GM23248 (cell line): Measurements from ENCODE around the gene MRPS24. TPM values are rescaled to one million over a fixed set of nuclear protein-coding genes. Genes with fewer than 3 reads are reported as not detected.

Experiments
- DNase-seq: peaks from one replicate; pipeline ENCODE4 v3.0.0-alpha.2; 2015
- H2AFZ ChIP-seq: fragments of 200-600 bp; sonication (generic); 2 replicates; pipeline ENCODE4 v1.6.1; 2016; ENCODE audit warnings: antibody characterized with exemption
- H3F3A ChIP-seq: fragments of 200-600 bp; sonication (generic); 2 replicates; pipeline ENCODE4 v1.6.1; 2016; ENCODE audit warnings: mild to moderate bottlenecking, antibody characterized with exemption, mixed run types; ENCODE audit not compliant: insufficient read depth
- H3K27ac ChIP-seq: fragments of 200-600 bp; sonication (generic); 2 replicates; pipeline ENCODE4 v1.5.1; 2016; ENCODE audit warnings: mild to moderate bottlenecking
- H3K27me3 ChIP-seq: fragments of 200-600 bp; sonication (generic); replicated peaks from 2 replicates; pipeline ENCODE4 v1.6.1; 2016; ENCODE audit warnings: mild to moderate bottlenecking; ENCODE audit not compliant: insufficient read depth
- H3K36me3 ChIP-seq: fragments of 200-600 bp; sonication (generic); 2 replicates; pipeline ENCODE4 v1.6.1; 2016; ENCODE audit warnings: low read depth, mild to moderate bottlenecking
- H3K4me1 ChIP-seq: fragments of 200-600 bp; sonication (generic); 2 replicates; pipeline ENCODE4 v1.6.1; 2016; ENCODE audit warnings: mild to moderate bottlenecking; ENCODE audit not compliant: insufficient read depth
- H3K4me2 ChIP-seq: fragments of 200-600 bp; sonication (generic); one replicate; pipeline ENCODE4 v1.6.1; 2016; ENCODE audit warnings: mild to moderate bottlenecking; ENCODE audit not compliant: unreplicated experiment
- H3K4me3 ChIP-seq: fragments of 200-600 bp; sonication (generic); 2 replicates; pipeline ENCODE4 v1.5.1; 2016; ENCODE audit warnings: mild to moderate bottlenecking
- H3K79me2 ChIP-seq: fragments of 200-600 bp; sonication (generic); 2 replicates; pipeline ENCODE4 v1.6.1; 2016; ENCODE audit warnings: mild to moderate bottlenecking; ENCODE audit not compliant: insufficient read depth
- H3K9ac ChIP-seq: fragments of 200-600 bp; sonication (generic); 2 replicates; pipeline ENCODE4 v1.6.1; 2016; ENCODE audit warnings: mild to moderate bottlenecking
- H3K9me2 ChIP-seq: fragments of 200-600 bp; sonication (generic); 2 replicates; pipeline ENCODE4 v1.6.1; 2016; ENCODE audit warnings: mixed run types, mild to moderate bottlenecking, moderate library complexity; ENCODE audit not compliant: insufficient read depth
- H3K9me3 ChIP-seq: fragments of 200-600 bp; sonication (generic); one replicate; pipeline ENCODE4 v1.6.1; 2017; ENCODE audit warnings: low read depth
- H4K20me1 ChIP-seq: fragments of 200-600 bp; sonication (generic); 2 replicates; pipeline ENCODE4 v1.6.0; 2016; ENCODE audit not compliant: insufficient read depth
- EZH2 ChIP-seq: fragments of 200-600 bp; sonication (generic); IDR thresholded peaks from 2 replicates; pipeline ENCODE4 v1.6.1; 2018; ENCODE audit warnings: antibody characterized with exemption, mild to moderate bottlenecking; ENCODE audit not compliant: insufficient read depth, poor library complexity, severe bottlenecking
- EZH2phosphoT487 ChIP-seq: fragments of 200-600 bp; sonication (generic); IDR thresholded peaks from 2 replicates; pipeline ENCODE4 v1.6.1; 2018; ENCODE audit warnings: antibody characterized with exemption, moderate library complexity, mild to moderate bottlenecking, low read depth; ENCODE audit not compliant: insufficient read depth
- WGBS, 2 experiments: methylation state at CpG; one replicate each; pipeline ENCODE4 v1.1.6; 2015 to 2017; ENCODE audit warnings: low lambda C conversion rate in 2 of 2, low coverage in 1 of 2; ENCODE audit errors: missing lambda C conversion rate in 2 of 2; 5-methylcytosine and 5-hydroxymethylcytosine counted together
- in situ Hi-C: fragments of 300-500 bp; cut with MboI; formaldehyde crosslinking; loops from 2 replicates; pipeline ENCODE4 v1.15.0; 2020
- polyA plus RNA-seq: library from polyadenylated mRNA; unstranded; fragments of >200 nt; fragmentation: Nextera tagmentation; extraction: Ambion mirVana; gene quantifications from 2 replicates; pipeline ENCODE4 v1.2.1, GENCODE V29; 2016
- total RNA-seq: library from RNA; depleted of rRNA; stranded (reverse); fragments of >200 nt; shearing (Covaris generic); gene quantifications from 2 replicates; pipeline ENCODE4 v1.2.3, GENCODE V29; 2014

Gene MRPS24
- total and polyA plus RNA-seq, 2 experiments from 2014 or later = 113 to 163 TPM

- H3K9ac ChIP-seq = no peak overlapping the region
- no peak overlapping the region for H2AFZ ChIP-seq
- peaks cover 31% of the 10 kb centered on the region for H3K4me1 ChIP-seq
- peaks cover 33% of the 10 kb centered on the region for H3K36me3 ChIP-seq
- DNase-seq = no peak
- no peak overlapping the region for H3K27ac ChIP-seq
- 0 out of 2 replicates have a peak, but pooled peaks cover 8% of the 10 kb centered on the region for H4K20me1 ChIP-seq
- no peak for TF ChIP-seq EZH2phosphoT487
- no peak for TF ChIP-seq EZH2
- no peak overlapping the region for H3K4me2 ChIP-seq
- peaks cover 30% of the 10 kb centered on the region for H3F3A ChIP-seq
- in situ Hi-C loops = no loop called here
- H3K79me2 ChIP-seq = peaks cover 66% of the 10 kb centered on the region
- no peak overlapping the region for H3K4me3 ChIP-seq
- no peaks in the 10 kb centered on the region for H3K9me2 ChIP-seq
- no peaks in the 10 kb centered on the region for H3K27me3 ChIP-seq
- WGBS, 2 experiments = 95% methylated on average over 4 of the region's 4 CpGs
- no peaks in the 10 kb centered on the region for H3K9me3 ChIP-seq
These were observed 15.3 kb upstream of the MRPS24 start for GRCh38 chr7:43884617-43885016.

- Histone ChIP-seq H3K27ac (no peak overlapping the region), H3K27me3 (no peaks in the 10 kb centered on the region), H3F3A (peaks cover 33% of the 10 kb centered on the region), H3K9me3 (no peaks in the 10 kb centered on the region), H4K20me1 (0 out of 2 replicates have a peak, but pooled peaks cover 7% of the 10 kb centered on the region), H3K4me2 (no peak overlapping the region), H3K9me2 (no peaks in the 10 kb centered on the region), H3K9ac (no peak overlapping the region), H2AFZ (no peak overlapping the region), H3K36me3 (peaks cover 33% of the 10 kb centered on the region), H3K4me1 (peaks cover 31% of the 10 kb centered on the region), H3K4me3 (no peak overlapping the region), H3K79me2 (peaks cover 62% of the 10 kb centered on the region)
- TF ChIP-seq EZH2phosphoT487 (no peak), EZH2 (no peak)
- no peak for DNase-seq
- in situ Hi-C loops = no loop called here
- 84 to 89% methylated on average over 4 of the region's 4 CpGs for WGBS, 2 experiments
These were observed 14.9 kb upstream of the MRPS24 start for GRCh38 chr7:43884209-43884608.

- Histone ChIP-seq H3K9me2 (no peaks in the 10 kb centered on the region), H3K4me2 (no peak overlapping the region), H3K9me3 (no peaks in the 10 kb centered on the region), H3K27ac (peak overlapping the region; percentile 79), H3K4me1 (peaks cover 31% of the 10 kb centered on the region), H3K36me3 (peaks cover 36% of the 10 kb centered on the region), H3K9ac (no peak overlapping the region), H3K79me2 (peaks cover 54% of the 10 kb centered on the region), H3F3A (peaks cover 39% of the 10 kb centered on the region), H2AFZ (no peak overlapping the region), H3K27me3 (no peaks in the 10 kb centered on the region), H3K4me3 (no peak overlapping the region), H4K20me1 (no peaks in the 10 kb centered on the region)
- in situ Hi-C loops = no loop called here
- no peak for TF ChIP-seq EZH2
- no peak for TF ChIP-seq EZH2phosphoT487
- WGBS, 2 experiments = 93% methylated on average over 5 of the region's 5 CpGs
- no peak for DNase-seq
These were observed 11.3 kb upstream of the MRPS24 start for GRCh38 chr7:43880596-43880995.

- Histone ChIP-seq H3K4me3 (no peak overlapping the region), H3K9ac (peak overlapping the region; percentile 52; the same call in 1 of the 2 replicates), H3K36me3 (peaks cover 30% of the 10 kb centered on the region), H3K79me2 (peaks cover 48% of the 10 kb centered on the region), H3K9me2 (no peaks in the 10 kb centered on the region), H3K4me2 (peak overlapping the region; percentile 55), H3K27ac (peak overlapping the region; percentile 79), H3F3A (peaks cover 45% of the 10 kb centered on the region), H2AFZ (no peak overlapping the region), H3K9me3 (no peaks in the 10 kb centered on the region), H4K20me1 (no peaks in the 10 kb centered on the region), H3K27me3 (no peaks in the 10 kb centered on the region), H3K4me1 (peaks cover 31% of the 10 kb centered on the region)
- TF ChIP-seq EZH2 = no peak
- no peak for TF ChIP-seq EZH2phosphoT487
- in situ Hi-C loops = no loop called here
- peak; percentile 94 for DNase-seq
- 0 to 2% methylated on average over 2 of the region's 2 CpGs for WGBS, 2 experiments
These were observed 10.2 kb upstream of the MRPS24 start for GRCh38 chr7:43879477-43879876.

GRCh38 chr7:43878867-43879266 is 9.6 kb upstream of the MRPS24 start:
- peak overlapping the region; percentile 52; the same call in 1 of the 2 replicates for H3K9ac ChIP-seq
- DNase-seq = peak; percentile 35

More at GRCh38 chr7:43878867-43879266, 9.6 kb upstream of the MRPS24 start:
- Histone ChIP-seq H4K20me1 (no peaks in the 10 kb centered on the region), H3K79me2 (peaks cover 43% of the 10 kb centered on the region), H3K4me2 (peak overlapping the region; percentile 55), H3F3A (peaks cover 51% of the 10 kb centered on the region), H3K9me2 (no peaks in the 10 kb centered on the region), H2AFZ (no peak overlapping the region), H3K4me1 (peaks cover 35% of the 10 kb centered on the region), H3K4me3 (no peak overlapping the region), H3K9me3 (no peaks in the 10 kb centered on the region), H3K27ac (peak overlapping the region; percentile 79), H3K36me3 (peaks cover 29% of the 10 kb centered on the region), H3K27me3 (no peaks in the 10 kb centered on the region)
- no peak for TF ChIP-seq EZH2
- TF ChIP-seq EZH2phosphoT487 = no peak
- 75 to 84% methylated on average over 5 of the region's 5 CpGs for WGBS, 2 experiments
- in situ Hi-C loops = no loop called here
